ENCODE results near the gene PARD3. TPM values are rescaled to one million over a fixed set of nuclear protein-coding genes. Genes with fewer than 3 reads are reported as not detected.

PARD3 gene
- total RNA-seq, 1 experiment from 2014 or later, result 51.8 TPM

DNA sequence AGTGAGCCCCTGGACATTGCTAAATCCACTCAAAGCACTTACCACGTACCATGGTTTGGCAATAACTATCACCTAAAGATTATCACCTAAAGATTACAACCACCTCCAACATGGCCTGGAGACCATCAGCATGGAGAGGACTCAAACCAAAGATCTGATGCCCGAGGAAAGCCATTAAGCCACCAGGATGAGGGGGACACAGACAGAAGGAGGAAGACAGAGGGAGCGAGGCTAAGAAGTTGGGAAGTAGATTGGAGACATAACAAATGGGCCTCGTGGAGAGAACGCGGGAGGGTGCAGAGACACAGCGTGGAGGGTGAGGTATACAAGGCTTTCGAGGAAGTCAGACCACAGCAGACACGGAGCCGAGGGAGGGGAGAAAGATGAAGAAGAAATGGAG lies 700.2 kb downstream of the PARD3 start:
- POLR2A ChIA-PET, result no interaction called here
- Mint-ChIP-seq H3K27ac (no peak overlapping the region), H3K27me3 (ENCODE audit: low read depth) (no peaks in the 10 kb centered on the region), H3K4me1 (peaks cover 23% of the 10 kb centered on the region), H3K4me3 (no peak overlapping the region), H3K9me3 (no peaks in the 10 kb centered on the region), H3K36me3 (no peaks in the 10 kb centered on the region; the same call in 1 of the 2 replicates)
- CTCF ChIA-PET, result no interaction called here
- ATAC-seq, result no peak
- TF ChIP-seq ZNF263 (CRISPR knock-in tag; IDR thresholded peaks at IDR 0.05; ENCODE audit: low read depth) (no peak), TP53 (CRISPR knock-in tag; IDR thresholded peaks at IDR 0.05) (no peak), MAX (CRISPR knock-in tag; IDR thresholded peaks at IDR 0.05) (no peak), SP1 (CRISPR knock-in tag; conservative IDR thresholded peaks at IDR 0.05) (no peak), ZNF423 (CRISPR knock-in tag; IDR thresholded peaks at IDR 0.05) (no peak), ERG (CRISPR knock-in tag; IDR thresholded peaks at IDR 0.05) (no peak), JUN (CRISPR knock-in tag; IDR thresholded peaks at IDR 0.05) (no peak), ZMAT4 (CRISPR knock-in tag; IDR thresholded peaks at IDR 0.05) (no peak), ZNF671 (CRISPR knock-in tag; IDR thresholded peaks at IDR 0.05) (no peak), ZBTB43 (CRISPR knock-in tag; IDR thresholded peaks at IDR 0.05) (no peak), CREB1 (CRISPR knock-in tag; IDR thresholded peaks at IDR 0.05) (no peak), ATF1 (CRISPR knock-in tag; IDR thresholded peaks at IDR 0.05) (no peak), ZNF232 (CRISPR knock-in tag; IDR thresholded peaks at IDR 0.05) (no peak), ZNF416 (CRISPR knock-in tag; IDR thresholded peaks at IDR 0.05) (no peak)
- TF ChIP-seq, protein P1, sequence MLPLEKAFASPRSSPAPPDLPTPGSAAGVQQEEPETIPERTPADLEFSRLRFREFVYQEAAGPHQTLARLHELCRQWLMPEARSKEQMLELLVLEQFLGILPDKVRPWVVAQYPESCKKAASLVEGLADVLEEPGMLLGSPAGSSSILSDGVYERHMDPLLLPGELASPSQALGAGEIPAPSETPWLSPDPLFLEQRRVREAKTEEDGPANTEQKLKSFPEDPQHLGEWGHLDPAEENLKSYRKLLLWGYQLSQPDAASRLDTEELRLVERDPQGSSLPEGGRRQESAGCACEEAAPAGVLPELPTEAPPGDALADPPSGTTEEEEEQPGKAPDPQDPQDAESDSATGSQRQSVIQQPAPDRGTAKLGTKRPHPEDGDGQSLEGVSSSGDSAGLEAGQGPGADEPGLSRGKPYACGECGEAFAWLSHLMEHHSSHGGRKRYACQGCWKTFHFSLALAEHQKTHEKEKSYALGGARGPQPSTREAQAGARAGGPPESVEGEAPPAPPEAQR (CRISPR knock-in tag; IDR thresholded peaks at IDR 0.05), result no peak
- TF ChIP-seq, protein P2, sequence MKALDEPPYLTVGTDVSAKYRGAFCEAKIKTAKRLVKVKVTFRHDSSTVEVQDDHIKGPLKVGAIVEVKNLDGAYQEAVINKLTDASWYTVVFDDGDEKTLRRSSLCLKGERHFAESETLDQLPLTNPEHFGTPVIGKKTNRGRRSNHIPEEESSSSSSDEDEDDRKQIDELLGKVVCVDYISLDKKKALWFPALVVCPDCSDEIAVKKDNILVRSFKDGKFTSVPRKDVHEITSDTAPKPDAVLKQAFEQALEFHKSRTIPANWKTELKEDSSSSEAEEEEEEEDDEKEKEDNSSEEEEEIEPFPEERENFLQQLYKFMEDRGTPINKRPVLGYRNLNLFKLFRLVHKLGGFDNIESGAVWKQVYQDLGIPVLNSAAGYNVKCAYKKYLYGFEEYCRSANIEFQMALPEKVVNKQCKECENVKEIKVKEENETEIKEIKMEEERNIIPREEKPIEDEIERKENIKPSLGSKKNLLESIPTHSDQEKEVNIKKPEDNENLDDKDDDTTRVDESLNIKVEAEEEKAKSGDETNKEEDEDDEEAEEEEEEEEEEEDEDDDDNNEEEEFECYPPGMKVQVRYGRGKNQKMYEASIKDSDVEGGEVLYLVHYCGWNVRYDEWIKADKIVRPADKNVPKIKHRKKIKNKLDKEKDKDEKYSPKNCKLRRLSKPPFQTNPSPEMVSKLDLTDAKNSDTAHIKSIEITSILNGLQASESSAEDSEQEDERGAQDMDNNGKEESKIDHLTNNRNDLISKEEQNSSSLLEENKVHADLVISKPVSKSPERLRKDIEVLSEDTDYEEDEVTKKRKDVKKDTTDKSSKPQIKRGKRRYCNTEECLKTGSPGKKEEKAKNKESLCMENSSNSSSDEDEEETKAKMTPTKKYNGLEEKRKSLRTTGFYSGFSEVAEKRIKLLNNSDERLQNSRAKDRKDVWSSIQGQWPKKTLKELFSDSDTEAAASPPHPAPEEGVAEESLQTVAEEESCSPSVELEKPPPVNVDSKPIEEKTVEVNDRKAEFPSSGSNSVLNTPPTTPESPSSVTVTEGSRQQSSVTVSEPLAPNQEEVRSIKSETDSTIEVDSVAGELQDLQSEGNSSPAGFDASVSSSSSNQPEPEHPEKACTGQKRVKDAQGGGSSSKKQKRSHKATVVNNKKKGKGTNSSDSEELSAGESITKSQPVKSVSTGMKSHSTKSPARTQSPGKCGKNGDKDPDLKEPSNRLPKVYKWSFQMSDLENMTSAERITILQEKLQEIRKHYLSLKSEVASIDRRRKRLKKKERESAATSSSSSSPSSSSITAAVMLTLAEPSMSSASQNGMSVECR (CRISPR knock-in tag; IDR thresholded peaks at IDR 0.05; ENCODE audit: borderline replicate concordance), result no peak
- TF ChIP-seq, protein P3, sequence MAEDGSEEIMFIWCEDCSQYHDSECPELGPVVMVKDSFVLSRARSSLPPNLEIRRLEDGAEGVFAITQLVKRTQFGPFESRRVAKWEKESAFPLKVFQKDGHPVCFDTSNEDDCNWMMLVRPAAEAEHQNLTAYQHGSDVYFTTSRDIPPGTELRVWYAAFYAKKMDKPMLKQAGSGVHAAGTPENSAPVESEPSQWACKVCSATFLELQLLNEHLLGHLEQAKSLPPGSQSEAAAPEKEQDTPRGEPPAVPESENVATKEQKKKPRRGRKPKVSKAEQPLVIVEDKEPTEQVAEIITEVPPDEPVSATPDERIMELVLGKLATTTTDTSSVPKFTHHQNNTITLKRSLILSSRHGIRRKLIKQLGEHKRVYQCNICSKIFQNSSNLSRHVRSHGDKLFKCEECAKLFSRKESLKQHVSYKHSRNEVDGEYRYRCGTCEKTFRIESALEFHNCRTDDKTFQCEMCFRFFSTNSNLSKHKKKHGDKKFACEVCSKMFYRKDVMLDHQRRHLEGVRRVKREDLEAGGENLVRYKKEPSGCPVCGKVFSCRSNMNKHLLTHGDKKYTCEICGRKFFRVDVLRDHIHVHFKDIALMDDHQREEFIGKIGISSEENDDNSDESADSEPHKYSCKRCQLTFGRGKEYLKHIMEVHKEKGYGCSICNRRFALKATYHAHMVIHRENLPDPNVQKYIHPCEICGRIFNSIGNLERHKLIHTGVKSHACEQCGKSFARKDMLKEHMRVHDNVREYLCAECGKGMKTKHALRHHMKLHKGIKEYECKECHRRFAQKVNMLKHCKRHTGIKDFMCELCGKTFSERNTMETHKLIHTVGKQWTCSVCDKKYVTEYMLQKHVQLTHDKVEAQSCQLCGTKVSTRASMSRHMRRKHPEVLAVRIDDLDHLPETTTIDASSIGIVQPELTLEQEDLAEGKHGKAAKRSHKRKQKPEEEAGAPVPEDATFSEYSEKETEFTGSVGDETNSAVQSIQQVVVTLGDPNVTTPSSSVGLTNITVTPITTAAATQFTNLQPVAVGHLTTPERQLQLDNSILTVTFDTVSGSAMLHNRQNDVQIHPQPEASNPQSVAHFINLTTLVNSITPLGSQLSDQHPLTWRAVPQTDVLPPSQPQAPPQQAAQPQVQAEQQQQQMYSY (CRISPR knock-in tag; IDR thresholded peaks at IDR 0.05), result no peak
- no peak for DNase-seq (ENCODE audit: low spot score)
